DMS114 treated with DMSO at 0.1 percent for 48 hours (cell line): ENCODE measurements around the gene UVRAG.

Experiments used
- DNase-seq: peaks from one replicate; lab custom pipeline; 2025; ENCODE audit not compliant: unreplicated experiment; lab: John Stamatoyannopoulos, UW

UVRAG gene

DNA sequence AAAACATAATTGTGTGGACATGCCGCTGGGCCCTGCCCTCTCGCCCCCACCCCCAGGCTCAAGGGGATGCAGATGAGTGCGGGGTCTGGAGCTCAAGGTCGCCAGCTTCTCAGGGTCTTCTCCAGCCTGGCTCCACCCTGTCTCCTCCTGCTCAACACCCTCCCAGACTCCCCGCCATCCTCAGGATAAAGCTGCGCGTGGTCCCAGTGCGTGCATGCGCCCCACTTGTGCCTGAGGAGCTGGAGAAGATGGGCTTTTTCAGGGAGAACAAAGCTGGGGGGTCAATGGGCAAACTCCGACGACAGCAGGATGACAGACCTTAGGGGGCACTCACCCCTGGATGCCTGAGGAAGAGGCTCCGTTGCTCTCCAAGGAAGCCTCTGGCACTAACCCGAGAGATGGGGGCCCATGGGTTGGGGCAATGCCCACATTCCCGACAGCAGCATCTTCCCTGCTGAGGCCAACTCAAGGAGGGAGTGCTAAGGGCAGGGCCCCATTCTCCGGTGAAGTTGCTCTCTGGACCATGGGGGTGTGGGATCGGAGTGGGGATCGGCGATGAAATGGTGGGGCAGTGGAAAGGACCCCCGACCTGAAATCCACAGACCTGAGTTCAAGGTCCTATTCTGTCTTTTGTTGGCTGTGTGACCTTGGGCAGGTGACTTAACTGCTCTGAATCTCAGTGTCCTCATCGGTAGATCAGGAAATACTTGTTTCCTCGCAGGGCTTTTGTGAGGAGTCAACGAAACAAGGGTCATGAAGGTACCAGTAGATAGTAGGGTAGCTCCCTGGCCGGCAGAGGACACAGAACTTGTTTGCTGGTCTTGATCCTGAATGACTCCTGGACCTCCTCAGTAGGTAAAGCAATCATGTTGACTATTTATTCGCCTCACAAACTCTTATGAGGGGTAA, 343.6 kb downstream of the UVRAG start:
- DNase-seq = no peak

GRCh38 chr11:76159303-76159937, 344.4 kb downstream of the UVRAG start:
- no peak for DNase-seq

DNA sequence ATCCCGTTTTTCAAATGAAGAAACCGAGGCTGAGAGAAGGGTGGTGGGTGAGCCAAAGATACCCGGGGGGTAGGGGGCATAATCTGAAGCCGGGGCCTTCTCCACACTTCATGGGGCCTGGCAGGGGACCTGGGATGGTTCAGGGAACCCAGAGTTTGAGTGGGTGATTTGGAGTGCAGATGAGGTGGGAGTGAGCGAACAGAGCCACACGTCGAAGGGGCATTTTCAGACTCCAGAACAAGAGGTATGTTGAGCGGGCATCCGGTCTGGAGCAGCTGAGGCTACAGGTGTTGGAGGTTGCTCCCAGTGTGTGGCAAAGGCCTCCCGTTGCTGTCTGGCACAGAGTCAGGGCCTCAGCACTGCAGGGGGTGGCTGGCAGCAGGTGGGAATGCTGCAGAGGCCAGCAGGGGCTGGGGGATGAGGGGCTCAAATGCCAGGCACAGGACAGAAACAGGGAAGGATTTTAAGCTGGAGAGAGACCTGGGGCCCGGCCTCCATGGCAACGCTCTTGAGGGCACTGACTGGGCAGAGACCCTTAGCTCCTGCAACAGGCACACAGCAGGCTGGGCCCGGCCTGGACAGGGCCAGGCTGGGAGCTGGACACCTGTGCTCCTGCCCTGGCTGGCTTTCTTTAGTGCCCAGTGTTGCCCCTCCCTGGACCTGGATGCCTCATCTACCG, 345.1 kb downstream of the UVRAG start:
- DNase-seq = no peak

- no peak for DNase-seq
These were observed 345.8 kb downstream of the UVRAG start for GRCh38 chr11:76160856-76161255.

- DNase-seq = no peak
These were observed 346.4 kb downstream of the UVRAG start for GRCh38 chr11:76161261-76161961.

- no peak for DNase-seq
These were observed 347.6 kb downstream of the UVRAG start for GRCh38 chr11:76162336-76163288.

DNA sequence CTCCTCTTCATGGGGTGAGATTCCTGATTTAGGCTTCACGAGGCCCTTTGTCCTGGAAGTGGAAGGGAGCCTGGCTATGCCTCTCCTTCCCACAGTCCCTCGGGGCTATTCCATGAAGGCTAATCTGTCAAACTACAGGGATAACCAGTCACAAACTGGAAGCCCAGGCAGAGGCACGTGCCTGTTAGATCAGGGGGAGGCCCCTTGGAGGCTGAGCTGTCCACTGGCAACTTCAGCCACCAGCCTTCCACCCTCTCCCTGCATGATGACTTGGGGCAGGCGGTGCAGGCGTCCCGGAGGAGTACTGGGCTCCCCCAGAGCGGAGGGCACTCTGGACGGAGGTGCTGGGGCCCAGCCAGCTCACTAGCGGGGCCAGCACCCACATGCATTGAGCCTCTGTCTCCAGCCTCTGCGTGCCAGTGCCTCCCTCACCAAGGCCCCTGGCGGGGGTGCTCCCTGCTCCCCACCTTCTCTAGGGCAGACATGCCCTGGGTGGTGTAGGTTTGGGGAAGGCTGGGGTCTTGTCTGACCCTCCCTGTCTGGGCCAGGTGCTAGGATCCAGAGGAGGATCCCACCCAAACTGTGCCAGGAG, 348.4 kb downstream of the UVRAG start:
- DNase-seq = no peak

GRCh38 chr11:76164081-76164480, 349.1 kb downstream of the UVRAG start:
- no peak for DNase-seq

- no peak for DNase-seq
These were observed 350.1 kb downstream of the UVRAG start for GRCh38 chr11:76164861-76165751.

- DNase-seq = no peak
These were observed 351.3 kb downstream of the UVRAG start for GRCh38 chr11:76166314-76166713.

DNA sequence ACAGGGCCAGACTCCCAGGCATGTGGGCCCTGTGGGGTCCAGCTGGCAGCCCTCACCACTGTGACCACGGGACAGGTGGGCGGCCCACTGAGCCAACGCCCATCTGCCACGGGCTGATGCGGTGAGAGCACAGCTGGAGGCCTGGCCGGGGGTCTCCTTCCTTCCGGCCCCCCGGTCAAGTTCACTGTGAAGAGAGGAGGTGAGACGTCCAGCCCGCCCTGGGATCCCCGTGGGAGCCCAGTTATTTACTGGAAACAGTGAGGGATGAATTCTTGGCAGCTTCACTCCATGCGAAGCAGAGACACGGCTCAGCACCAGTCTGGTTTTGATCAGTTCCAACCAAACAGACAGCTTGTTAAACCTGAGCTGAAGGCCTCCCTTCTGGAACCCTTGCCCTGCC, 352.6 kb downstream of the UVRAG start:
- no peak for DNase-seq

DNA sequence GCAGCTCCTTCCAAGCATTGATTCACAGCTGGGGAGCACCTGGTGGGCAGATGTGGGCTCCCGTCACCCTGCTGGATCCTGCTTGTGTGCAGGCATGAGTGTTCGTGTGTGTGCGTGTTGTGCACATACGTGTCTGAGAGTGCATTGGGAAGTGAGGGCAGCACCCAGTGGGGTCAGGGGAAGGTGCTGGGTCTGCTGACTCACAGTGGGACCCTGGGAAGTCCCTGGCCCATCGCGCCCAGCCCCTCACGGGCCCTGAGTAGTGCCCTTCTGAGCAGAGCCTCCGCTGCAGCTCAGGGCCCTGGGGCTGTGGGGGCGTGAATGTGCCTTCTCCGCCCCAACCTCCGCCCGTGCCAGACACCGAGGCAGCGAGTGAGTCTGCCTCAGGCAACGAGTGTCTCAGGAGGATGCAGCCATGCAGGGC, 354.5 kb downstream of the UVRAG start:
- DNase-seq = no peak

GRCh38 chr11:76170468-76170867, 355.5 kb downstream of the UVRAG start:
- no peak for DNase-seq

GRCh38 chr11:76172583-76172982, 357.6 kb downstream of the UVRAG start:
- DNase-seq = no peak

- no peak for DNase-seq
These were observed 358.7 kb downstream of the UVRAG start for GRCh38 chr11:76173663-76174062.

DNA sequence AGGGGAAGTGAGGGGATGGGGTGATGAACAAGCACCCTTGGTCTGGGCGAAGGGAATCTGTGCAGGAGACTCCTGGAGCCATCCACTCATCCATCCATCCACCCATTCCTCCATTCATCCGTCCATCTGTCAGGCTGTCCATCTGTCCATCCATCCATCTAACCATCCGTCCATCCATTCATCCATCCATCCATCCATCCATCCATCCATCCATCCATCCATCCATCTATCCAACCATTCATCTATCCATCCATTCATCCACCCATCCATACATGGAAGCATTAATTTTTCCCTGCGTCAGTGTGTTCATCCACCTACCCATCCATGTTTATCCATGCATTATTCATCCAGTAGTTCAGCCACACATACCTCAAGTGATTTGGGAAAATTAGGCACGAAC, 359.3 kb downstream of the UVRAG start:
- no peak for DNase-seq

GRCh38 chr11:76175783-76176182, 360.8 kb downstream of the UVRAG start:
- DNase-seq = no peak

GRCh38 chr11:76176463-76176862, 361.5 kb downstream of the UVRAG start:
- DNase-seq = no peak

GRCh38 chr11:76177250-76177686, 362.3 kb downstream of the UVRAG start:
- DNase-seq = no peak
